Measurements from ENCODE around the gene ONECUT2. TPM values are rescaled to one million over a fixed set of nuclear protein-coding genes. Genes with fewer than 3 reads are reported as not detected.

Gene ONECUT2
- total and polyA plus RNA-seq, 4 donors = 1.8 to 5.7 (median 4.6) TPM

- TF ChIP-seq FOXA2 (IDR thresholded peaks at IDR 0.05) (no peak), TAF1 (conservative IDR thresholded peaks at IDR 0.05) (no peak), FOXA1 (IDR thresholded peaks at IDR 0.05) (no peak)
These were observed 3.0 kb upstream of the ONECUT2 start (continued) for GRCh38 chr18:57432140-57432539.

- Histone ChIP-seq H3K27ac (ENCODE audit: low read depth in 1 of 2, low read length in 2 of 2) (peak overlapping the region; percentile 71 to 84), H3K4me1 (ENCODE audit: control insufficient read depth in 4 of 4, insufficient read depth in 4 of 4, low read length in 3 of 4) (peaks cover 0 to 46% (median 23%) of the 10 kb centered on the region in 4 donors), H3K27me3 (ENCODE audit: control insufficient read depth in 4 of 4, insufficient read depth in 4 of 4, low read length in 3 of 4) (no peaks in the 10 kb centered on the region), H3K4me3 (ENCODE audit: low read depth in 1 of 3, low read length in 3 of 3) (no peak overlapping the region), H3K36me3 (ENCODE audit: control insufficient read depth in 4 of 4, insufficient read depth in 3 of 4, low read depth in 1 of 4, low read length in 3 of 4) (no peaks in the 10 kb centered on the region), H3K9ac (ENCODE audit: low read depth in 1 of 2, low read length in 2 of 2) (no peak overlapping the region), H3K9me3 (ENCODE audit: control insufficient read depth in 4 of 4, low read length in 3 of 4) (no peaks in the 10 kb centered on the region)
- no peak for DNase-seq (ENCODE audit: low spot score)
- 46% methylated on average over 9 of the region's 9 CpGs for WGBS
- TF ChIP-seq RAD21 (IDR thresholded peaks at IDR 0.05) (no peak), EGR1 (IDR thresholded peaks at IDR 0.05; ENCODE audit: low read depth in 2 of 2) (no peak), TAF1 (conservative IDR thresholded peaks at IDR 0.05) (no peak), RXRA (IDR thresholded peaks at IDR 0.05) (peak in 1 of 2 donors; percentile 13), NR2F2 (IDR thresholded peaks at IDR 0.05) (no peak), HNF4A (conservative IDR thresholded peaks at IDR 0.05) (no peak), FOXA1 (IDR thresholded peaks at IDR 0.05) (no peak)
These were observed 2.3 kb upstream of the ONECUT2 start for GRCh38 chr18:57432751-57433400.

GRCh38 chr18:57433482-57433881, 1.7 kb upstream of the ONECUT2 start:
- Histone ChIP-seq H3K4me3 (ENCODE audit: low read depth in 1 of 3, low read length in 3 of 3) (peak overlapping the region; percentile 77 to 85 (median 79)), H3K27ac (ENCODE audit: low read depth in 1 of 2, low read length in 2 of 2) (peak overlapping the region; percentile 71 to 84), H3K36me3 (ENCODE audit: control insufficient read depth in 4 of 4, insufficient read depth in 3 of 4, low read depth in 1 of 4, low read length in 3 of 4) (no peaks in the 10 kb centered on the region), H3K9me3 (ENCODE audit: control insufficient read depth in 4 of 4, low read length in 3 of 4) (no peaks in the 10 kb centered on the region), H3K27me3 (ENCODE audit: control insufficient read depth in 4 of 4, insufficient read depth in 4 of 4, low read length in 3 of 4) (no peaks in the 10 kb centered on the region), H3K9ac (ENCODE audit: low read depth in 1 of 2, low read length in 2 of 2) (peak overlapping the region; percentile 73 to 83), H3K4me1 (ENCODE audit: control insufficient read depth in 4 of 4, insufficient read depth in 4 of 4, low read length in 3 of 4) (peaks cover 0 to 52% (median 27%) of the 10 kb centered on the region in 4 donors)
- 5% methylated on average over 6 of the region's 6 CpGs for WGBS
- TF ChIP-seq GABPA (IDR thresholded peaks at IDR 0.05 in 1 of 2, conservative IDR thresholded peaks at IDR 0.05 in 1 of 2) (no peak), EGR1 (IDR thresholded peaks at IDR 0.05; ENCODE audit: low read depth in 2 of 2) (no peak), JUND (IDR thresholded peaks at IDR 0.05) (no peak), ZBTB33 (IDR thresholded peaks at IDR 0.05) (no peak), NR2F2 (IDR thresholded peaks at IDR 0.05) (no peak), RXRA (IDR thresholded peaks at IDR 0.05) (peak in 1 of 2 donors; percentile 13)
- no peak for DNase-seq (ENCODE audit: low spot score)

GRCh38 chr18:57433934-57434535, 1.1 kb upstream of the ONECUT2 start:
- peak overlapping the region; percentile 73 to 83 for H3K9ac ChIP-seq (ENCODE audit: low read depth in 1 of 2, low read length in 2 of 2)
- no peaks in the 10 kb centered on the region for H3K9me3 ChIP-seq (ENCODE audit: control insufficient read depth in 4 of 4, low read length in 3 of 4)
- H3K36me3 ChIP-seq (ENCODE audit: control insufficient read depth in 4 of 4, insufficient read depth in 3 of 4, low read depth in 1 of 4, low read length in 3 of 4) = no peaks in the 10 kb centered on the region
- WGBS = 2% methylated on average over 25 of the region's 25 CpGs
- H3K4me3 ChIP-seq (ENCODE audit: low read depth in 1 of 3, low read length in 3 of 3) = peak overlapping the region; percentile 77 to 85 (median 79)
- H3K27ac ChIP-seq (ENCODE audit: low read depth in 1 of 2, low read length in 2 of 2) = peak overlapping the region; percentile 71 to 84
- peak; percentile 46 for DNase-seq (ENCODE audit: low spot score)
- H3K27me3 ChIP-seq (ENCODE audit: control insufficient read depth in 4 of 4, insufficient read depth in 4 of 4, low read length in 3 of 4) = no peaks in the 10 kb centered on the region
- peaks cover 0 to 57% (median 32%) of the 10 kb centered on the region in 4 donors for H3K4me1 ChIP-seq (ENCODE audit: control insufficient read depth in 4 of 4, insufficient read depth in 4 of 4, low read length in 3 of 4)
- no peak for TF ChIP-seq ZBTB33 (IDR thresholded peaks at IDR 0.05)
- TF ChIP-seq TAF1 (conservative IDR thresholded peaks at IDR 0.05) = no peak
- no peak for TF ChIP-seq CTCF (IDR thresholded peaks at IDR 0.05; ENCODE audit: low read depth, low read length, missing input control)
- no peak for TF ChIP-seq SP1 (IDR thresholded peaks at IDR 0.05)
- TF ChIP-seq RXRA (IDR thresholded peaks at IDR 0.05) = no peak
- TF ChIP-seq RAD21 (IDR thresholded peaks at IDR 0.05) = no peak
- no peak for TF ChIP-seq NR2F2 (IDR thresholded peaks at IDR 0.05)
- TF ChIP-seq EGR1 (IDR thresholded peaks at IDR 0.05; ENCODE audit: low read depth in 2 of 2) = no peak
- TF ChIP-seq ATF3 (IDR thresholded peaks at IDR 0.05) = no peak
- TF ChIP-seq HNF4G (IDR thresholded peaks at IDR 0.05) = no peak
- no peak for TF ChIP-seq MAX (IDR thresholded peaks at IDR 0.05)
- no peak for TF ChIP-seq HNF4A (conservative IDR thresholded peaks at IDR 0.05)
- no peak for TF ChIP-seq GABPA (IDR thresholded peaks at IDR 0.05 in 1 of 2, conservative IDR thresholded peaks at IDR 0.05 in 1 of 2)
